ENCODE results near the gene LPP.

LPP gene

GRCh38 chr3:188407158-188407880 is 253.4 kb downstream of the LPP start:
- no peaks in the 10 kb centered on the region for H3K36me3 ChIP-seq (replicated peaks; ENCODE audit: insufficient read depth, low read length)
- no peaks in the 10 kb centered on the region for H3F3A ChIP-seq (ENCODE audit: insufficient read depth, low read length)
- no peaks in the 10 kb centered on the region for H3K4me1 ChIP-seq (ENCODE audit: low read length)
- no peaks in the 10 kb centered on the region for H4K20me1 ChIP-seq (ENCODE audit: insufficient read depth, low read length)
- no peak for DNase-seq
- H3K9ac ChIP-seq (ENCODE audit: low read length): no peak overlapping the region
- TF ChIP-seq EZH2 (optimal IDR thresholded peaks at IDR 0.05; ENCODE audit: low read depth, low read length) (no peak), EZH2phosphoT487 (IDR thresholded peaks at IDR 0.05; ENCODE audit: low read length) (no peak), CTCF (IDR thresholded peaks at IDR 0.05; ENCODE audit: low read length) (no peak)
- H3K4me3 ChIP-seq (ENCODE audit: low read length): no peak overlapping the region
- peaks cover 9% of the 10 kb centered on the region; the same call in 1 of the 2 replicates for H3K27me3 ChIP-seq (replicated peaks; ENCODE audit: insufficient read depth, low read length)
- H3K79me2 ChIP-seq (ENCODE audit: low read length): no peaks in the 10 kb centered on the region
- H3K27ac ChIP-seq (ENCODE audit: low read length): no peak overlapping the region
- H2AFZ ChIP-seq (ENCODE audit: low read length): no peak overlapping the region
- H3K9me3 ChIP-seq (replicated peaks; ENCODE audit: insufficient read depth, low read length): no peaks in the 10 kb centered on the region
- H3K4me2 ChIP-seq (ENCODE audit: low read depth, low read length): no peak overlapping the region
- H3K9me2 ChIP-seq (replicated peaks; ENCODE audit: insufficient read depth, low read length): no peaks in the 10 kb centered on the region

- Histone ChIP-seq H3K79me2 (ENCODE audit: low read length) (no peaks in the 10 kb centered on the region), H3K9ac (ENCODE audit: low read length) (no peak overlapping the region)
- TF ChIP-seq EZH2 (optimal IDR thresholded peaks at IDR 0.05; ENCODE audit: low read depth, low read length) (no peak), EZH2phosphoT487 (IDR thresholded peaks at IDR 0.05; ENCODE audit: low read length) (no peak), CTCF (IDR thresholded peaks at IDR 0.05; ENCODE audit: low read length) (no peak)
Observed at GRCh38 chr3:188408831-188409230, 254.9 kb downstream of the LPP start.

GRCh38 chr3:188411750-188412149 is 257.8 kb downstream of the LPP start:
- Histone ChIP-seq H3K4me3 (ENCODE audit: low read length) (no peak overlapping the region), H3F3A (ENCODE audit: insufficient read depth, low read length) (no peaks in the 10 kb centered on the region), H3K79me2 (ENCODE audit: low read length) (no peaks in the 10 kb centered on the region), H2AFZ (ENCODE audit: low read length) (no peak overlapping the region), H3K9ac (ENCODE audit: low read length) (no peak overlapping the region), H3K27ac (ENCODE audit: low read length) (no peak overlapping the region), H3K36me3 (replicated peaks; ENCODE audit: insufficient read depth, low read length) (no peaks in the 10 kb centered on the region), H3K27me3 (replicated peaks; ENCODE audit: insufficient read depth, low read length) (no peaks in the 10 kb centered on the region), H4K20me1 (ENCODE audit: insufficient read depth, low read length) (no peaks in the 10 kb centered on the region), H3K9me2 (replicated peaks; ENCODE audit: insufficient read depth, low read length) (no peaks in the 10 kb centered on the region), H3K4me1 (ENCODE audit: low read length) (0 out of 2 replicates have a peak, but pooled peaks cover 5% of the 10 kb centered on the region), H3K4me2 (ENCODE audit: low read depth, low read length) (no peak overlapping the region), H3K9me3 (replicated peaks; ENCODE audit: insufficient read depth, low read length) (no peaks in the 10 kb centered on the region)
- no peak for DNase-seq
- TF ChIP-seq CTCF (IDR thresholded peaks at IDR 0.05; ENCODE audit: low read length): no peak

More at GRCh38 chr3:188408831-188409230, 254.9 kb downstream of the LPP start:
- no peak overlapping the region for H2AFZ ChIP-seq (ENCODE audit: low read length)
- no peaks in the 10 kb centered on the region for H3K9me2 ChIP-seq (replicated peaks; ENCODE audit: insufficient read depth, low read length)
- no peak overlapping the region for H3K4me3 ChIP-seq (ENCODE audit: low read length)
- H3K4me1 ChIP-seq (ENCODE audit: low read length): no peaks in the 10 kb centered on the region
- H3K4me2 ChIP-seq (ENCODE audit: low read depth, low read length): no peak overlapping the region
- H4K20me1 ChIP-seq (ENCODE audit: insufficient read depth, low read length): no peaks in the 10 kb centered on the region
- no peak overlapping the region for H3K27ac ChIP-seq (ENCODE audit: low read length)
- no peak for DNase-seq
- H3F3A ChIP-seq (ENCODE audit: insufficient read depth, low read length): no peaks in the 10 kb centered on the region
- no peaks in the 10 kb centered on the region for H3K36me3 ChIP-seq (replicated peaks; ENCODE audit: insufficient read depth, low read length)
- 0 out of 2 replicates have a peak, but pooled peaks cover 3% of the 10 kb centered on the region for H3K27me3 ChIP-seq (replicated peaks; ENCODE audit: insufficient read depth, low read length)
- H3K9me3 ChIP-seq (replicated peaks; ENCODE audit: insufficient read depth, low read length): no peaks in the 10 kb centered on the region

Measured in MM.1S (cell line).